Adrenal gland (tissue), 12 donors: Measurements from ENCODE around the gene NME9. TPM values are rescaled to one million over a fixed set of nuclear protein-coding genes. Genes with fewer than 3 reads are reported as not detected.

Source experiments
- DNase-seq, 7 donors: peaks; one replicate each; pipeline ENCODE4 v3.0.0-alpha.2; 2019 to 2020
- H3K27ac ChIP-seq, 5 donors: fragments of 200-600 bp; sonication (generic) in 4 of 5; 1 replicate in 3 of 5; 2 replicates in 2 of 5; pipeline versions ENCODE4 v1.5.1 to v1.8.0; 2016 to 2020; ENCODE audit warnings: mild to moderate bottlenecking in 1 of 5
- H3K27me3 ChIP-seq: fragments of 200-600 bp; 2 replicates; pipeline ENCODE4 v1.8.0; 2021
- H3K36me3 ChIP-seq, 2 donors: fragments of 200-600 bp; replicated peaks in 1 of 2; 1 replicate in 1 of 2; 2 replicates in 1 of 2; pipeline versions ENCODE4 v1.5.1 to v1.8.0; 2018 to 2022
- H3K4me1 ChIP-seq, 2 donors: fragments of 200-600 bp; replicated peaks in 1 of 2; 1 replicate in 1 of 2; 2 replicates in 1 of 2; pipeline versions ENCODE4 v1.5.1 to v1.8.0; 2018 to 2021
- H3K4me3 ChIP-seq, 4 donors: fragments of 200-600 bp; sonication (generic) in 3 of 4; one replicate each; pipeline ENCODE4 v1.5.1; 2016 to 2018
- H3K9me3 ChIP-seq, 3 donors: fragments of 200-600 bp; sonication (generic) in 1 of 3; replicated peaks in 1 of 3; 1 replicate in 2 of 3; 2 replicates in 1 of 3; pipeline versions ENCODE4 v1.5.1 to v1.8.0; 2016 to 2021
- POLR2A ChIP-seq, 2 donors: fragments of 450-650 bp; IDR thresholded peaks; one replicate each; pipeline ENCODE4 v1.6.1; 2017; ENCODE audit warnings: antibody characterized with exemption in 2 of 2, mild to moderate bottlenecking in 2 of 2, moderate library complexity in 1 of 2
- WGBS, 4 donors: extraction: QIAGEN DNeasy Blood & Tissue Kit in 2 of 4; methylation state at CpG; one replicate each; pipeline versions ENCODE4 v1.1.5 to v1.1.7; 2013 to 2017; 5-methylcytosine and 5-hydroxymethylcytosine counted together
- intact Hi-C, 2 donors: fragments of 100-400 bp; cut with DNase I; formaldehyde crosslinking; loops; one replicate each; pipeline versions ENCODE4 v1.14.1 to v1.15.0; 2022 to 2023
- polyA plus RNA-seq, 3 donors: library from polyadenylated mRNA; stranded (reverse); fragments of 200-250 nt in 2 of 3; fragments of 350-450 nt in 1 of 3; fragmentation: Illumina TruSeq in 1 of 3; extraction: RNeasy Lipid Tissue Mini Kit (QIAGEN cat#74804) in 1 of 3; gene quantifications; one replicate each; pipeline ENCODE4 v1.2.3, GENCODE V29; 2013 to 2014
- total RNA-seq, 9 donors: library from RNA; depleted of rRNA in 4 of 9; stranded (reverse); fragments of >200 nt in 4 of 9; fragments of 120-200 nt in 1 of 9; fragmentation: NEBNext Ultra II Directional in 1 of 9; extraction: Animal tissue kit (Norgen Biotek cat#: 25700) in 1 of 9; gene quantifications; one replicate each; pipeline versions ENCODE4 v1.1.0 to v1.2.4, GENCODE V29; 2013 to 2023
- TF ChIP-seq, protein P1 (sequence below), 6 experiments: fragments of 450-650 bp in 4 of 6; fragments of 200-600 bp in 2 of 6; sonication (generic) in 1 of 6; IDR thresholded peaks; 1 replicate in 5 of 6; 2 replicates in 1 of 6; pipeline versions ENCODE4 v1.5.1 to v1.8.0; 2016 to 2021; ENCODE audit warnings: antibody characterized with exemption in 6 of 6, mild to moderate bottlenecking in 2 of 6, moderate library complexity in 1 of 6
- donor health status: healthy with polysubstance abuse.
- donor health status: Bipolar disorder and iron deficiency.
- donor health status: DM: yes; HTN: yes; CAD: no.
- donor health status: DM: no; HTN: no; CAD: no.
- donor health status: DM: no; HTN: no; CAD: no.
- donor health status: DM: yes; HTN: yes; CAD: no.

The NME9 gene
- total and polyA plus RNA-seq, 12 donors, result 0.46 to 2.6 (median 0.77) TPM; not detected in 5

DNA sequence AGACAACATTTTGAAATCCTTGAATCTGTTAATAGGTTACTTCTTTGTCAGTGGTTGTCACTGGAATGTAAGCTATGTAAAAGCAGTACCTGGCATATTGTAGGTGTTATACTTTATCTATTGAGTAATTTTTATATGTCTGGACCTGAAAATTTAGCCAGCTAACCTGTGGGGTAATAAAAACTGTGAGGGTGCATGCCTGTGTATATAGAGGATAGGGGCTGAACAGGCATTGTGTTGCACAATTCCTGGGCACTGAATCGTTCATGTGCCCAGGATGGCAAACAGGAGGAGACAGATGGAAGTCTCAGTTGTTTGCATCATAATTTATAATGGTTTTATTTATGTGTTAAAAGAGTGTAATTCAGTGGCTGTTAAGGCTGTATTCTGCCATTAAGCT, 75.4 kb downstream of the NME9 start:
- TF ChIP-seq, protein P1, sequence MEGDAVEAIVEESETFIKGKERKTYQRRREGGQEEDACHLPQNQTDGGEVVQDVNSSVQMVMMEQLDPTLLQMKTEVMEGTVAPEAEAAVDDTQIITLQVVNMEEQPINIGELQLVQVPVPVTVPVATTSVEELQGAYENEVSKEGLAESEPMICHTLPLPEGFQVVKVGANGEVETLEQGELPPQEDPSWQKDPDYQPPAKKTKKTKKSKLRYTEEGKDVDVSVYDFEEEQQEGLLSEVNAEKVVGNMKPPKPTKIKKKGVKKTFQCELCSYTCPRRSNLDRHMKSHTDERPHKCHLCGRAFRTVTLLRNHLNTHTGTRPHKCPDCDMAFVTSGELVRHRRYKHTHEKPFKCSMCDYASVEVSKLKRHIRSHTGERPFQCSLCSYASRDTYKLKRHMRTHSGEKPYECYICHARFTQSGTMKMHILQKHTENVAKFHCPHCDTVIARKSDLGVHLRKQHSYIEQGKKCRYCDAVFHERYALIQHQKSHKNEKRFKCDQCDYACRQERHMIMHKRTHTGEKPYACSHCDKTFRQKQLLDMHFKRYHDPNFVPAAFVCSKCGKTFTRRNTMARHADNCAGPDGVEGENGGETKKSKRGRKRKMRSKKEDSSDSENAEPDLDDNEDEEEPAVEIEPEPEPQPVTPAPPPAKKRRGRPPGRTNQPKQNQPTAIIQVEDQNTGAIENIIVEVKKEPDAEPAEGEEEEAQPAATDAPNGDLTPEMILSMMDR (IDR thresholded peaks at IDR 0.05), result no peak
- no peak for TF ChIP-seq POLR2A (IDR thresholded peaks at IDR 0.05)
- intact Hi-C loops, result no loop called here
- no peaks in the 10 kb centered on the region for H3K27me3 ChIP-seq
- H3K4me3 ChIP-seq, result no peak overlapping the region
- no peaks in the 10 kb centered on the region for H3K9me3 ChIP-seq
- 56 to 78% (median 64%) methylated on average over 1 of the region's 1 CpG for WGBS, 4 donors
- no peak overlapping the region for H3K27ac ChIP-seq
- H3K36me3 ChIP-seq, result no peaks in the 10 kb centered on the region
- DNase-seq, result no peak
- no peaks in the 10 kb centered on the region for H3K4me1 ChIP-seq

DNA sequence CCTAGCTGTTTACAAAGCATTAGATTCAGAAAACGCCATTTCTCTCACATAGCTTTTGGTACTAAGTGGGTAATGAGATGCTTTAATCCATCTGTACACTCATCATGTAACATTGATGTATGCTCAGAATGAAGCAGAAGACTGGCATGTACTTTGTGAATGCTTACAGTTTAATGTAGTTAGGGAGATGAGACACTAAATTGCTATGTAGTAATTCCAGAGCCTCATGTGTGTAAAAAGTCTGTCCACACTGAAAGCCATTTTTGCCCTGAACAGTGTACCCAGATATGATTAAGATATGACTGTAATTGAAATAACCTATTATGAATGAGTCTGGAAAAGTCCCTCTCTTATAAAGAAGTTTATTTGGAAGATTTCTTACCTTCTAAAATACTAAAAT, 76.0 kb downstream of the NME9 start:
- 90 to 96% (median 93%) methylated on average over 1 of the region's 1 CpG for WGBS, 4 donors
- TF ChIP-seq, protein P1 (IDR thresholded peaks at IDR 0.05), result no peak
- no peak for TF ChIP-seq POLR2A (IDR thresholded peaks at IDR 0.05)
- Histone ChIP-seq H3K4me3 (no peak overlapping the region), H3K27ac (no peak overlapping the region), H3K9me3 (no peaks in the 10 kb centered on the region), H3K36me3 (no peaks in the 10 kb centered on the region), H3K4me1 (no peaks in the 10 kb centered on the region), H3K27me3 (no peaks in the 10 kb centered on the region)
- no peak for DNase-seq
- intact Hi-C loops, result no loop called here

Other genes with a start within 250 kb of the NME9 start
- 10 to 100 TPM in 1 of 9 donors, 1 to 10 TPM in 8; 1.6 to 13.7 (median 4.8) TPM for gene DZIP1L, start 214.2 kb downstream of the NME9 start, total RNA-seq
- 1 to 10 TPM; 1.2 to 7.3 (median 5.5) TPM for gene DZIP1L, start 214.2 kb downstream of the NME9 start, polyA plus RNA-seq
- gene A4GNT, start 197.5 kb downstream of the NME9 start, total RNA-seq, result not detected
- not detected for gene A4GNT, start 197.5 kb downstream of the NME9 start, polyA plus RNA-seq
- gene DBR1, start 154.9 kb downstream of the NME9 start, total RNA-seq, result 10 to 100 TPM in 7 of 9 donors, 1 to 10 TPM in 2; 9.0 to 18.8 (median 13.3) TPM
- gene DBR1, start 154.9 kb downstream of the NME9 start, polyA plus RNA-seq, result 10 to 100 TPM in 1 of 3 donors, 1 to 10 TPM in 2; 5.6 to 14.5 (median 5.7) TPM
- gene ARMC8, start 142.6 kb downstream of the NME9 start, total RNA-seq, result 100 to 1,000 TPM in 1 of 9 donors, 10 to 100 TPM in 8; 27.8 to 103 (median 44.1) TPM
- gene ARMC8, start 142.6 kb downstream of the NME9 start, polyA plus RNA-seq, result 10 to 100 TPM; 17.3 to 52.4 (median 18.5) TPM
- 100 to 1,000 TPM in 6 of 9 donors, 10 to 100 TPM in 3; 52.5 to 337 (median 117) TPM for gene MRAS, start 18.7 kb upstream of the NME9 start, total RNA-seq
- 100 to 1,000 TPM in 1 of 3 donors, 10 to 100 TPM in 2; 47.9 to 273 (median 60.0) TPM for gene MRAS, start 18.7 kb upstream of the NME9 start, polyA plus RNA-seq
- gene ESYT3, start 104.8 kb upstream of the NME9 start, total RNA-seq, result under 1 TPM in 8 of 9 donors, not detected in 1; 0.14 to 0.78 (median 0.19) TPM
- gene ESYT3, start 104.8 kb upstream of the NME9 start, polyA plus RNA-seq, result 1 to 10 TPM in 1 of 3 donors, under 1 TPM in 2; 0.16 to 1.2 (median 0.30) TPM